B cell (primary cell): ENCODE data around the gene SCARB1. TPM values are rescaled to one million over a fixed set of nuclear protein-coding genes. Genes with fewer than 3 reads are reported as not detected.
A peak's percentile ranks its signal among the peaks of the same experiment; 100 is the strongest.

ENCODE experiments used
- ATAC-seq: fragments of 200-7000 bp; cut with Tn5 transposase; one replicate; pipeline ENCODE4 v1.10.0; 2021; ENCODE audit warnings: low read depth, mild to moderate bottlenecking, moderate number of reproducible peaks, moderate library complexity
- CTCF ChIA-PET: fragments of 350-600 bp; sonication (Branson Sonifier 250); formaldehyde crosslinking; loops from one replicate; lab custom pipeline; 2021; ENCODE audit warnings: antibody characterized with exemption, inconsistent platforms; lab: Charles Lee
- POLR2A ChIA-PET: fragments of 350-600 bp; sonication (Branson Sonifier 250); formaldehyde crosslinking; loops from one replicate; lab custom pipeline; 2021; ENCODE audit warnings: antibody characterized with exemption; lab: Charles Lee
- DNase-seq: peaks from one replicate; pipeline ENCODE4 v3.0.0; 2013
- H2AFZ ChIP-seq: 2 replicates; pipeline ENCODE4 v1.6.1; 2012; ENCODE audit warnings: mild to moderate bottlenecking, low read depth, low read length; ENCODE audit not compliant: insufficient read depth, poor library complexity, severe bottlenecking
- H3K27ac ChIP-seq, 2 donors: 1 replicate in 1 of 2; 2 replicates in 1 of 2; pipeline ENCODE4 v1.5.1; 2012 to 2013; ENCODE audit warnings: low read length in 2 of 2, mild to moderate bottlenecking in 2 of 2, moderate library complexity in 1 of 2
- H3K27me3 ChIP-seq, 4 experiments: fragments of 200-600 bp in 1 of 4; sonication (generic) in 1 of 4; replicated peaks in 1 of 4; 1 replicate in 2 of 4; 2 replicates in 2 of 4; pipeline versions ENCODE4 v1.6.1 to v1.7.0; 2013 to 2016; ENCODE audit warnings: low read length in 3 of 4, mild to moderate bottlenecking in 2 of 4, mixed read lengths in 1 of 4, moderate library complexity in 1 of 4; ENCODE audit not compliant: insufficient read depth in 4 of 4, control insufficient read depth in 3 of 4; ENCODE audit errors: control extremely low read depth in 1 of 4
- H3K36me3 ChIP-seq, 2 experiments: replicated peaks in 1 of 2; 1 replicate in 1 of 2; 2 replicates in 1 of 2; pipeline versions ENCODE4 v1.6.1 to v1.7.1; 2013; ENCODE audit warnings: low read length in 1 of 2; ENCODE audit not compliant: insufficient read depth in 2 of 2, control insufficient read depth in 1 of 2; ENCODE audit errors: control extremely low read depth in 1 of 2, extremely low read depth in 1 of 2
- H3K4me1 ChIP-seq, 2 donors: fragments of 200-600 bp in 1 of 2; sonication (generic) in 1 of 2; 1 replicate in 1 of 2; 2 replicates in 1 of 2; pipeline versions ENCODE4 v1.5.1 to v1.6.1; 2013 to 2017; ENCODE audit warnings: low read length in 2 of 2; ENCODE audit not compliant: control insufficient read depth in 2 of 2, insufficient read depth in 2 of 2
- H3K4me2 ChIP-seq: replicated peaks from 2 replicates; pipeline ENCODE3; 2012; ENCODE audit warnings: mild to moderate bottlenecking, low read depth, low read length; ENCODE audit not compliant: poor library complexity, severe bottlenecking
- H3K4me3 ChIP-seq, 5 experiments: fragments of 200-600 bp in 1 of 5; sonication (generic) in 1 of 5; 1 replicate in 3 of 5; 2 replicates in 2 of 5; pipeline versions ENCODE4 v1.5.1 to v1.7.0; 2011 to 2016; ENCODE audit warnings: low read length in 4 of 5, mild to moderate bottlenecking in 4 of 5, low read depth in 2 of 5, control low read depth in 1 of 5, moderate library complexity in 1 of 5; ENCODE audit not compliant: insufficient read depth in 1 of 5; ENCODE audit errors: control extremely low read depth in 1 of 5, extremely low read depth in 1 of 5
- H3K79me2 ChIP-seq: fragments of 200-600 bp; sonication (generic); one replicate; pipeline ENCODE4 v1.6.0; 2016; ENCODE audit warnings: low read length; ENCODE audit not compliant: control insufficient read depth, insufficient read depth
- H3K9ac ChIP-seq: fragments of 200-600 bp; sonication (generic); 2 replicates; pipeline ENCODE4 v1.6.1; 2017; ENCODE audit warnings: mild to moderate bottlenecking, low read length, moderate library complexity
- H3K9me3 ChIP-seq, 3 donors: one replicate each; pipeline versions ENCODE4 v1.6.1 to v1.7.1; 2013; ENCODE audit warnings: low read length in 2 of 3; ENCODE audit not compliant: control insufficient read depth in 2 of 3, insufficient read depth in 1 of 3; ENCODE audit errors: control extremely low read depth in 1 of 3
- H4K20me1 ChIP-seq: 2 replicates; pipeline ENCODE4 v1.6.0; 2012; ENCODE audit warnings: mild to moderate bottlenecking, low read length; ENCODE audit not compliant: insufficient read depth, control insufficient read depth, poor library complexity, severe bottlenecking
- H3K27ac Mint-ChIP-seq: one replicate; pipeline ENCODE4 v1.8.0; 2021; ENCODE audit warnings: mixed read lengths
- H3K27me3 Mint-ChIP-seq: one replicate; pipeline ENCODE4 v1.8.0; 2021; ENCODE audit warnings: mixed read lengths
- H3K4me1 Mint-ChIP-seq: one replicate; pipeline ENCODE4 v1.8.0; 2021; ENCODE audit warnings: mixed read lengths
- H3K4me3 Mint-ChIP-seq: one replicate; pipeline ENCODE4 v1.8.0; 2021; ENCODE audit warnings: mixed read lengths
- H3K9me3 Mint-ChIP-seq: one replicate; pipeline ENCODE4 v1.8.0; 2022; ENCODE audit warnings: mixed read lengths; ENCODE audit not compliant: insufficient read depth
- CTCF ChIP-seq: fragments of 200-600 bp; IDR thresholded peaks from one replicate; pipeline ENCODE4 v1.8.0; 2022; ENCODE audit warnings: antibody characterized with exemption, mild to moderate bottlenecking
- EZH2 ChIP-seq: IDR thresholded peaks from 2 replicates; pipeline ENCODE4 v1.6.1; 2012; ENCODE audit warnings: borderline replicate concordance, low read depth, mild to moderate bottlenecking, moderate library complexity, low read length; ENCODE audit not compliant: insufficient read depth, poor library complexity, severe bottlenecking
- WGBS: methylation state at CpG from one replicate; pipeline ENCODE4 v1.1.5; 2013; ENCODE audit warnings: missing lambda C conversion rate; ENCODE audit not compliant: insufficient coverage; 5-methylcytosine and 5-hydroxymethylcytosine counted together
- intact Hi-C: fragments of 100-400 bp; cut with micrococcal nuclease; formaldehyde crosslinking; loops from one replicate; pipeline ENCODE4 v1.10.0; 2022
- polyA plus RNA-seq: library from polyadenylated mRNA; depleted of rRNA; stranded (reverse); fragments of >200 nt; gene quantifications from 2 replicates; pipeline ENCODE4 v1.2.3, GENCODE V29; 2012
- total RNA-seq, 2 donors: library from RNA; stranded (reverse); fragments of 120-200 nt in 1 of 2; gene quantifications; 1 replicate in 1 of 2; 2 replicates in 1 of 2; pipeline versions ENCODE4 v1.2.3 to v1.2.4, GENCODE V29; 2013 to 2022

SCARB1 gene
- total and polyA plus RNA-seq, 2 donors (not counting 1 experiment from before 2014, with no cell fraction given): 26.8 to 30.7 TPM

GRCh38 chr12:124861898-124862676, 1.6 kb downstream of the SCARB1 start:
- no peak for TF ChIP-seq CTCF
- H3K27ac Mint-ChIP-seq: peak overlapping the region; percentile 70
- DNase-seq (no peak), ATAC-seq (no peak)
- CTCF ChIA-PET: interaction anchor here (0.8 to 1.4 kb wide), 6 partner anchors 16 to 78 kb away, joined by 3 to 7 read pairs (median 4); no protein-coding TSS in a partner anchor
- intact Hi-C loops: loop anchor here (2.0 to 5.0 kb wide), 4 partner anchors 37 to 470 kb away; partner anchors contain the start of genes AACS and BRI3BP
- H3K27me3 Mint-ChIP-seq: no peaks in the 10 kb centered on the region
- H4K20me1 ChIP-seq: no peaks in the 10 kb centered on the region
- no peak overlapping the region for H3K4me3 ChIP-seq
- H3K36me3 ChIP-seq: no peaks in the 10 kb centered on the region
- no peaks in the 10 kb centered on the region for H3K27me3 ChIP-seq
- H3K4me3 Mint-ChIP-seq: peak overlapping the region; percentile 87
- H3K9ac ChIP-seq: no peak overlapping the region
- H3K4me2 ChIP-seq: peak overlapping the region; percentile 97
- no peak overlapping the region for H3K27ac ChIP-seq
- H3K9me3 Mint-ChIP-seq: no peaks in the 10 kb centered on the region
- peaks cover 41% of the 10 kb centered on the region for H3K4me1 Mint-ChIP-seq
- POLR2A ChIA-PET: interaction anchor here (0.7 kb wide), 1 partner anchor 52 kb away, joined by 4 read pairs; the partner anchor contains the start of gene UBC
- H3K79me2 ChIP-seq: peaks cover 8% of the 10 kb centered on the region
- H2AFZ ChIP-seq: no peak overlapping the region
- no peaks in the 10 kb centered on the region for H3K9me3 ChIP-seq
- H3K4me1 ChIP-seq: peaks cover 15 to 27% of the 10 kb centered on the region in 2 donors
- WGBS: 48% methylated on average over 7 of the region's 8 CpGs

GRCh38 chr12:124861492-124861891, 2.2 kb downstream of the SCARB1 start:
- Histone ChIP-seq H3K9ac (no peak overlapping the region), H3K4me3 (no peak overlapping the region), H3K4me2 (no peak overlapping the region), H3K27ac (no peak overlapping the region), H3K79me2 (peaks cover 14% of the 10 kb centered on the region), H3K36me3 (no peaks in the 10 kb centered on the region), H3K27me3 (no peaks in the 10 kb centered on the region), H3K9me3 (no peaks in the 10 kb centered on the region), H4K20me1 (no peaks in the 10 kb centered on the region), H3K4me1 (peaks cover 17 to 33% of the 10 kb centered on the region in 2 donors), H2AFZ (no peak overlapping the region)
- WGBS: 87% methylated on average over 9 of the region's 9 CpGs
- ChIA-PET CTCF (interaction anchor here (0.7 to 1.4 kb wide), 2 partner anchors 26 to 77 kb away, joined by 3 to 5 read pairs; no protein-coding TSS in a partner anchor), POLR2A (interaction anchor here (0.6 kb wide), 1 partner anchor 62 kb away, joined by 10 read pairs; no protein-coding TSS in a partner anchor)
- H3K4me1 Mint-ChIP-seq: peaks cover 42% of the 10 kb centered on the region
- no peaks in the 10 kb centered on the region for H3K27me3 Mint-ChIP-seq
- DNase-seq (no peak), ATAC-seq (no peak)
- peak overlapping the region; percentile 32 for H3K27ac Mint-ChIP-seq
- no peaks in the 10 kb centered on the region for H3K9me3 Mint-ChIP-seq
- peak overlapping the region; percentile 87 for H3K4me3 Mint-ChIP-seq
- intact Hi-C loops: loop anchor here (5.0 kb wide), 2 partner anchors 131 to 469 kb away; partner anchors contain the start of gene BRI3BP
- TF ChIP-seq EZH2 (no peak), CTCF (no peak)
